ENCODE measurements around the gene AOC3. TPM values are rescaled to one million over a fixed set of nuclear protein-coding genes. Genes with fewer than 3 reads are reported as not detected.

AOC3 gene
- total RNA-seq: under 0.01 and 2.0 TPM in 2 replicates

GRCh38 chr17:42850954-42851353 lies at the start of gene AOC3:
TSS of gene AOC3 (plus strand) at chr17:42851199. CDS start at chr17:42851344, 145 bp downstream.

GRCh38 chr17:42832934-42833766 lies 17.8 kb upstream of the AOC3 start, which contains the start of gene PSME3:
TSS of gene PSME3 (plus strand) at chr17:42833397. CDS start at chr17:42833632, 235 bp downstream.

GRCh38 chr17:42844271-42844670 lies 6.7 kb upstream of the AOC3 start, which contains the start of gene AOC2:
TSS of gene AOC2 (plus strand) at chr17:42844580. CDS start at chr17:42844627, 47 bp downstream.

GRCh38 chr17:42900460-42901331 lies 49.7 kb downstream of the AOC3 start, which contains the start of gene G6PC1:
TSS of gene G6PC1 (plus strand) at chr17:42900799. CDS start at chr17:42900877, 78 bp downstream.

Other genes starting within 250 kb of the AOC3 start
- 73.0 and 74.8 TPM in 2 replicates for gene RETREG3, start 241.8 kb upstream of the AOC3 start, total RNA-seq
- 20.3 and 42.2 TPM in 2 replicates for gene TUBG1, start 241.5 kb upstream of the AOC3 start, total RNA-seq
- 4.8 and 11.6 TPM in 2 replicates for gene TUBG2, start 191.9 kb upstream of the AOC3 start, total RNA-seq
- gene PLEKHH3, start 174.2 kb upstream of the AOC3 start, total RNA-seq: 10.7 and 11.6 TPM in 2 replicates
- 3.6 and 6.8 TPM in 2 replicates for gene CCR10, start 169.4 kb upstream of the AOC3 start, total RNA-seq
- gene CNTNAP1, start 168.7 kb upstream of the AOC3 start, total RNA-seq: 15.0 and 20.6 TPM in 2 replicates
- 7.7 and 20.0 TPM in 2 replicates for gene EZH1, start 106.2 kb upstream of the AOC3 start, total RNA-seq
- gene RAMP2, start 90.0 kb upstream of the AOC3 start, total RNA-seq: under 0.01 and 0.58 TPM in 2 replicates
- 65.7 and 92.6 TPM in 2 replicates for gene VPS25, start 77.8 kb upstream of the AOC3 start, total RNA-seq
- 3.5 and 4.5 TPM in 2 replicates for gene WNK4, start 70.6 kb upstream of the AOC3 start, total RNA-seq
- gene COA3, start 52.5 kb upstream of the AOC3 start, total RNA-seq: 48.8 and 70.4 TPM in 2 replicates
- gene CNTD1, start 52.3 kb upstream of the AOC3 start, total RNA-seq: under 0.01 and 0.19 TPM in 2 replicates
- gene BECN1, start 26.9 kb upstream of the AOC3 start, total RNA-seq: 123 and 167 TPM in 2 replicates
- 51.3 and 131 TPM in 2 replicates for gene PSME3, start 17.8 kb upstream of the AOC3 start, total RNA-seq
- 0.28 and 0.38 TPM in 2 replicates for gene AOC2, start 6.6 kb upstream of the AOC3 start, total RNA-seq
- gene G6PC1, start 49.6 kb downstream of the AOC3 start, total RNA-seq: not detected in 2 replicates
- 21.4 and 42.8 TPM in 2 replicates for gene AARSD1, start 113.3 kb downstream of the AOC3 start, total RNA-seq
- gene PTGES3L, start 128.9 kb downstream of the AOC3 start, total RNA-seq: 0.28 and 0.58 TPM in 2 replicates
- gene RUNDC1, start 129.4 kb downstream of the AOC3 start, total RNA-seq: 13.2 and 14.6 TPM in 2 replicates
- 1,034 and 1,254 TPM in 2 replicates for gene RPL27, start 147.2 kb downstream of the AOC3 start, total RNA-seq
- gene IFI35, start 155.6 kb downstream of the AOC3 start, total RNA-seq: 16.7 and 20.6 TPM in 2 replicates
- gene VAT1, start 171.2 kb downstream of the AOC3 start, total RNA-seq: 115 and 147 TPM in 2 replicates
- gene RND2, start 174.0 kb downstream of the AOC3 start, total RNA-seq: 0.19 and 0.28 TPM in 2 replicates

Data from regular cardiac myocyte (primary cell).